A673 (cell line): ENCODE data around the gene FAM47E. TPM values are rescaled to one million over a fixed set of nuclear protein-coding genes. Genes with fewer than 3 reads are reported as not detected.

Experiments
- BruUV-seq: library from RNA; stranded (reverse); fragments of 400-500 nt; replicated peaks from 2 replicates; lab custom pipeline; 2021; lab: Mats Ljungman, UMichigan
- CTCF ChIA-PET: fragments of 300-600 bp; sonication (Branson Sonifier 250); formaldehyde crosslinking; loops from one replicate; lab custom pipeline; 2022; ENCODE audit warnings: antibody characterized with exemption; lab: Charles Lee
- POLR2A ChIA-PET: fragments of 300-600 bp; sonication (Branson Sonifier 250); formaldehyde crosslinking; loops from one replicate; lab custom pipeline; 2022; ENCODE audit warnings: antibody characterized with exemption; ENCODE audit not compliant: low non-redundant PET; lab: Charles Lee
- DNase-seq: peaks from one replicate; pipeline ENCODE4 v3.0.0-alpha.2; 2015; ENCODE audit warnings: low spot score
- H3K27ac ChIP-seq: fragments of 200-600 bp; sonication (generic); 2 replicates; pipeline ENCODE4 v1.5.1; 2016; ENCODE audit warnings: mixed run types, low read depth, mild to moderate bottlenecking, mixed read lengths, antibody characterized with exemption, low read length; ENCODE audit not compliant: poor library complexity, severe bottlenecking
- H3K27me3 ChIP-seq: fragments of 200-600 bp; sonication (generic); replicated peaks from 2 replicates; pipeline ENCODE4 v1.6.1; 2017; ENCODE audit warnings: mixed run types, low read depth, mild to moderate bottlenecking, mixed read lengths, antibody characterized with exemption, low read length; ENCODE audit not compliant: insufficient read depth, poor library complexity
- H3K36me3 ChIP-seq: fragments of 200-600 bp; sonication (generic); 2 replicates; pipeline ENCODE4 v1.6.1; 2016; ENCODE audit warnings: mixed run types, mild to moderate bottlenecking, mixed read lengths, antibody characterized with exemption, low read length; ENCODE audit not compliant: insufficient read depth, poor library complexity, severe bottlenecking
- H3K4me1 ChIP-seq: fragments of 200-600 bp; sonication (generic); 2 replicates; pipeline ENCODE4 v1.6.1; 2017; ENCODE audit warnings: mixed run types, mild to moderate bottlenecking, mixed read lengths, antibody characterized with exemption, low read length; ENCODE audit not compliant: insufficient read depth, poor library complexity, severe bottlenecking
- H3K4me3 ChIP-seq: fragments of 200-600 bp; sonication (generic); 2 replicates; pipeline ENCODE4 v1.5.1; 2016; ENCODE audit warnings: low read depth, mixed run types, mild to moderate bottlenecking, mixed read lengths, low read length; ENCODE audit not compliant: poor library complexity, severe bottlenecking
- H3K9me3 ChIP-seq: fragments of 200-600 bp; sonication (generic); 2 replicates; pipeline ENCODE4 v1.6.1; 2016; ENCODE audit warnings: mixed run types, low read depth, mild to moderate bottlenecking, mixed read lengths, antibody characterized with exemption, low read length; ENCODE audit not compliant: poor library complexity, severe bottlenecking
- CTCF ChIP-seq: fragments of 300-800, 200-600 bp; sonication (generic); conservative IDR thresholded peaks from 2 replicates; pipeline ENCODE4 v1.5.1; 2017; ENCODE audit warnings: low read depth, mild to moderate bottlenecking, antibody characterized with exemption, low read length, moderate library complexity, mixed read lengths
- EZH2 ChIP-seq: fragments of 200-600 bp; sonication (generic); IDR thresholded peaks from 2 replicates; pipeline ENCODE4 v1.6.1; 2017; ENCODE audit warnings: borderline replicate concordance, low read depth, mild to moderate bottlenecking, mixed read lengths, antibody characterized with exemption, low read length; ENCODE audit not compliant: poor library complexity, severe bottlenecking
- intact Hi-C: fragments of 100-400 bp; cut with micrococcal nuclease; formaldehyde crosslinking; loops from one replicate; pipeline ENCODE4 v1.10.0; 2022; ENCODE audit not compliant: unreplicated experiment
- total RNA-seq: library from RNA; stranded (reverse); gene quantifications from 2 replicates; pipeline ENCODE4 v1.2.3, GENCODE V29; 2021

FAM47E gene
- total RNA-seq, 1 experiment from 2014 or later = 0.21 TPM

GRCh38 chr4:76208005-76208765 is 43.3 kb upstream of the FAM47E start:
- CTCF ChIA-PET = no interaction called here
- intact Hi-C loops = no loop called here
- Histone ChIP-seq H3K4me3 (no peak overlapping the region), H3K27me3 (no peaks in the 10 kb centered on the region), H3K36me3 (no peaks in the 10 kb centered on the region), H3K27ac (peak overlapping the region; percentile 30), H3K9me3 (no peaks in the 10 kb centered on the region), H3K4me1 (peaks cover 30% of the 10 kb centered on the region)
- TF ChIP-seq CTCF (no peak), EZH2 (no peak)
- POLR2A ChIA-PET = no interaction called here
- peak; percentile 39 for DNase-seq
- BruUV-seq = no TSS peak

- POLR2A ChIA-PET = no interaction called here
- Histone ChIP-seq H3K9me3 (no peaks in the 10 kb centered on the region), H3K36me3 (no peaks in the 10 kb centered on the region), H3K27ac (no peak overlapping the region), H3K4me1 (peaks cover 30% of the 10 kb centered on the region), H3K27me3 (no peaks in the 10 kb centered on the region), H3K4me3 (no peak overlapping the region)
- no peak for DNase-seq
- CTCF ChIA-PET = no interaction called here
- no TSS peak for BruUV-seq
- no peak for TF ChIP-seq CTCF
- no peak for TF ChIP-seq EZH2
- intact Hi-C loops = no loop called here
These were observed 41.6 kb upstream of the FAM47E start for GRCh38 chr4:76209881-76210280.

- H3K4me3 ChIP-seq = no peak overlapping the region
These were observed 41.1 kb upstream of the FAM47E start for GRCh38 chr4:76210452-76210851.

More at GRCh38 chr4:76210452-76210851, 41.1 kb upstream of the FAM47E start:
- no TSS peak for BruUV-seq
- no peaks in the 10 kb centered on the region for H3K9me3 ChIP-seq
- TF ChIP-seq CTCF (no peak), EZH2 (no peak)
- no peaks in the 10 kb centered on the region for H3K27me3 ChIP-seq
- DNase-seq = peak; percentile 4
- intact Hi-C loops = no loop called here
- POLR2A ChIA-PET = no interaction called here
- CTCF ChIA-PET = no interaction called here
- H3K27ac ChIP-seq = no peak overlapping the region
- H3K4me1 ChIP-seq = peaks cover 30% of the 10 kb centered on the region
- no peaks in the 10 kb centered on the region for H3K36me3 ChIP-seq
